ENCODE data around the gene MRPL38.

MRPL38 gene

DNA sequence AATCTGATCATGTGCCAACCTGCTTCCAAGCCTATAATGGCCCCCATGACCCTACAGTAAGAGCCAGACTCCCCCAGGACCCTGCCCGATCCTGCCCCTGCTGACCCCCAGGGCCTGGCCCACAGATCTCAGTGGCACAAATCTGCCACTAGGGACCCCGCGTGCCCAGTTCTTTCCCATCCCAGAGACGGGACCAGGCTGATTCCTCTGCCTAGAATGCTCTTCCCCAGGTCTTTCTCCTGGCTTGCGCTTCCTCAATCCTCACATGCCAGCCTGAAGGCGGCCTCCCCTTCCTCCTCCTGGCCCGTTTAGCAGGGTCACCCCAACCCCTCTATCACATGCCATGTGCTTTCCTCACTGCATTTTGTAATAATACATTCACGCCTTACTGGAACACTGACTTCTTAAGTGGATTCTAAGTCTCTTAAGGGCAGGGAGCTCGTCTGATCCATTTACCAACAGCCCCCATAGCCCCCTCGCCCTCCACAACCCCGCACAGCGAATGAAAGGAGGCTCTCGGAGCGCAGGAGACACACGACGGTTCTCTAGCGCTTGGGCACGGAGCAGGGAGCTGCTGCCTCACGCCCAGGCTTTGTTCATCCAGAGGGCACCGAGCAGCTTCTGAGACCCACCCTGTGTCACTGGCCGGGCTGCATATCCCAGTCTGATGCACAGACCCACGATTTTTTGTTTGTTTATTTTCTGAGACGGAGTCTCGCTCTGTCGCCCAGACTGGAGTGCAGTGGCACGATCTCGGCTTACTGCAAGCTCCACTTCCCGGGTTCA, 9.1 kb downstream of the MRPL38 start:
- peak in 2 of 3 donors; percentile 40 to 45 for DNase-seq

DNA sequence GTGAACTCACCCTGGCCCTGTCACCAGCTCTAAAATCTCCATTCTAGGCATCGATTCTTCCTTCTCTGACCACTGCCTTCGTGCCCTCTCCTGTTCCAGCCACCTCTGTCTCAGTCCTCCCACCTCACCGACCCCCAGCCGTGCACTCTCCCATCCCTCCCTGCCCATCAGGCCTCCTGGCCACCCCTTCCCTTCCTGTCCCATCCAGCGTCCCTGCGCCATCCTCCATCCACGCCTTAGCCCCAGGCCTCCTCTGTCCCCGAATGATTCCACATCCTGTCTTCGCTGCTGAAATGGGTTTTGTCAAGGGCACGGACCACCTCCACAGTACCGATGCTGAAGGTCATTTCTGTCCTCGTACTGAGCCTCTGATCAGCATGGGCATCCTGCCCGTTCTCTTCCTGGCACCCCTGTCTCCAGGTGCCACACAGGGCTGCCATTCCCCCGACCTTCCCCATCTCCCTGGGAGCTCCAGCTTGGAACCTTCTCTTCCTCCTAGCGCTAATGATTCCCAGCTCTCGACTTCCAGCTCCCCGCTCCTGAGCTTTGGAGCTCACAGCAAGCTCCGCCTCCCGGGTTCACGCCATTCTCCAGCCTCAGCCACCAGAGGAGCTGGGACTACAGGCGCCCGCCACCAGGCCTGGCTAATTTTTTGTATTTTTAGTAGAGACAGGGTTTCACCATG, 10.5 kb downstream of the MRPL38 start:
- no peak for DNase-seq

DNA sequence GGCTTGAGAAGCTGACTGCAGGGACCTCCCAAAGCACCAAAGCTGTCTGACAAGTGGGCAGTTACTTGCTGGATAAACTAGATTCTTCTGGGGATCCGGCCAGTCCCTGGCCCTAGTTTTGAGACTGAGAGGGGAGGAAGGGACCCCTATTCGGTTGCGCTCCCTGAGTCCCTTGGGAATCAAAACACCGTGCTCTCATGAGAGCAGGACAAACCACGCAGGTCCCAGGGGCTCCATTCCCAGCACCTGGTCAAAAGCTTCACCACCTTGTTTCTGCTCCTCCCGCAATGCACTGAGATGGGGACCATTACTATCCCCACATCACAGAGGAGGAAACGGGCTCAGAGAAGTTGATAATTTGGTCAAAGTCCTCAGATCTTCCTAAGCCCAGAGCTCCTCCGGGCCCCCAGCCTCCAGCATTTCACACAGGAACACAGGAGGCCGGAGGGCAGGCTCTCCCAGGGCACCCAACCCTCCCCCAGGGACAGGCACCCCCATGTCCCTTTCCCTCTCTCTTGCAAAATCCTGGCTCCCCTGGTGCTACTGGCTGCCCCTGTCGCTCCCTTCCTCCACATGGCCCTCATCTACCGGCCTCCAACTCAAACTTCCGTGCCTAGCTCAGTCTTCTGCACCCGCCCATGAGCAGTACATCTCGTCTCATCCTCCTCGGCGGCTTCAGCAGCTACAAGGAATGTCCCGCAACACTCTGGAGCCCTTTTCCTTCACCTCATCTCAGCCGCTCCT, 11.2 kb downstream of the MRPL38 start:
- no peak for DNase-seq

- DNase-seq = no peak
Measured at GRCh38 chr17:75892556-75893224, 12.0 kb downstream of the MRPL38 start.

GRCh38 chr17:75891605-75892555, 12.8 kb downstream of the MRPL38 start:
- DNase-seq = no peak

DNA sequence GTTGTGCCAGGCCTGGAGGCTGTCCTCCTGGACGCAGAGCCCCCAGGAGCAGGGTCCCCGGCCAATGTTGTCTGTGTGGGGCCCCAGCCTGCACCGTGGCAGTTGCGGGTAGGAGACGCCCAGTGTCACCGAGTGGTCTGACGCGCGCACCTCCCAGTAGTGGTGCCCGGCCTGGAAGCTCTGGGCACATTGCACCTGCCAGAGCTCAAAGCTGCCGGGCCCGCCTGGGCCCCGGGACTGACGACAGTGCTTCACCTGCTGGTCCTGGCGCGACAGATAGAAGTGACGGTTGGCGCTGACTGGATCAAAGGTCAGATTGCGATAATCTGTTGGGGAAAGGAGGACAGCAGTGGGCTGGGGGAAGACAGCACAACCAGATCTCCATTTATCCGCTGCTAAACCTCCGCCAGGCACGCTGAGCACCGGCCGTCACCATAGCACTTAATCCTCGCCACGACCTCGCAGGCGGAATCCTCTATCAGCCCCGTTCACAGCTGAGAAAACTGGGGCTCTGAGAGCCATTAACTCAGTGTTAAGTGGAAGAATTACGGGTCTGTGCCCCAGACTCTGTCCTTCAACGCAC, 13.6 kb downstream of the MRPL38 start:
- DNase-seq = no peak

DNA sequence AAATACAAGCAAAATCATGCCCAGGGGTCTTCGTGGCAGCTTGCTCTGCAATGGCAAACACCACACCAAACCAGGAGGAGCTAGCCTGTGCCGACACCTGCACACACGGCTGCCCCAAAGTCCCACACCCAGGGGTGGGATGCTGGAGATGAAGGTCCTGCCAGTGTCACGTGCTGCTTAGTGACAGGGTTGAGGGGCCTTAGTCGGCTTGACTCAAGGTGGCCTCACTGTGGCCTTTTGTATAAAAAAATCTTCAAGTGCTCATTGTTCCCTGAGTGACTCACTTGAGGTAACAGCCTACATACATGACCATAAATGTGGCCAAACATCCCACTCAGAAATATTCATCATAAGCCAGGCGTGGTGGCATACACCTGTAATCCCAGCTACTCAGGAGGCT, 15.2 kb downstream of the MRPL38 start:
- no peak for DNase-seq

DNA sequence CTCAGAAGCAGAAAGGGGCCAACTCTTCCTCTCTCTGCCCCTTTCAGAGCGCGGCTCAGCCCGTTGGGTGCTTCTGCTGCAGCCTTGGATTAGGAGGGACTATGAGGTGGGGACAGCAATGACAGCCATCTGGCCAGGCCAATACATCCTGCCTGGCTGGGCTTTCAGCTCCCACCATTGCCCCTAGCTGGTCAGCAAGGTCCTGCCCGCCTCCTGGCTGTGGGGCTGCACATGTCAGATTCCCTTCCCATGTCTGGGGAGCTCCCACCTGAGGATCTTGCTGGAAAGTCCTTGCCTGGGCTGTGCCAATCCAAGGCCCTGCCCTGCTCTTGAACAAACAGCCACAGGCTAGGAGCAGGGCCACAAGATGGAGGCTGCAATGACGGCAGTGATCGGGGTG, 16.2 kb downstream of the MRPL38 start:
- no peak for DNase-seq

- peak in 2 of 3 donors; percentile 61 to 62 for DNase-seq
Measured at GRCh38 chr17:75885860-75886259, 18.8 kb downstream of the MRPL38 start.

GRCh38 chr17:75885431-75885830, 19.3 kb downstream of the MRPL38 start:
- peak; percentile 67 to 78 (median 67) for DNase-seq

- no peak for DNase-seq
Measured at GRCh38 chr17:75881678-75882454, 22.8 kb downstream of the MRPL38 start.

DNA sequence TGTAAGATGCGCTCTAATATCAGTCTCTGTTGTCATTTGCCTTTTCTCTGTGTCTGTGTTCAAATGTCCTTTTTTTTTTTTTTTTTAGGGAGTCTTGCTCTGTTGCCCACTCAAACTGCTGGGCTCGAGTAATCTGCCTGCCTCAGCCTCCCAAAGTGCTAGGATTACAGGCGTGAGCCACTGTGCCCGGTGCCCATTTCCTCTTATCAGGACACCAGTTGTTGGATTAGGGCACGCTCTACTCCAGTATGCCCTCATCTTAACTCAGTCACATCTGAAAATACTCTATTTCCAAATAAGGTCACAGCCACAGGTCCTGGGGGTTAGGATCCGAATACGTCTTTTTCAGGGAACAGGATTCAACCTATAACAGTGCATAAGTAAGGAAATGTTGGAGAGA, 24.4 kb downstream of the MRPL38 start:
- DNase-seq = no peak

DNA sequence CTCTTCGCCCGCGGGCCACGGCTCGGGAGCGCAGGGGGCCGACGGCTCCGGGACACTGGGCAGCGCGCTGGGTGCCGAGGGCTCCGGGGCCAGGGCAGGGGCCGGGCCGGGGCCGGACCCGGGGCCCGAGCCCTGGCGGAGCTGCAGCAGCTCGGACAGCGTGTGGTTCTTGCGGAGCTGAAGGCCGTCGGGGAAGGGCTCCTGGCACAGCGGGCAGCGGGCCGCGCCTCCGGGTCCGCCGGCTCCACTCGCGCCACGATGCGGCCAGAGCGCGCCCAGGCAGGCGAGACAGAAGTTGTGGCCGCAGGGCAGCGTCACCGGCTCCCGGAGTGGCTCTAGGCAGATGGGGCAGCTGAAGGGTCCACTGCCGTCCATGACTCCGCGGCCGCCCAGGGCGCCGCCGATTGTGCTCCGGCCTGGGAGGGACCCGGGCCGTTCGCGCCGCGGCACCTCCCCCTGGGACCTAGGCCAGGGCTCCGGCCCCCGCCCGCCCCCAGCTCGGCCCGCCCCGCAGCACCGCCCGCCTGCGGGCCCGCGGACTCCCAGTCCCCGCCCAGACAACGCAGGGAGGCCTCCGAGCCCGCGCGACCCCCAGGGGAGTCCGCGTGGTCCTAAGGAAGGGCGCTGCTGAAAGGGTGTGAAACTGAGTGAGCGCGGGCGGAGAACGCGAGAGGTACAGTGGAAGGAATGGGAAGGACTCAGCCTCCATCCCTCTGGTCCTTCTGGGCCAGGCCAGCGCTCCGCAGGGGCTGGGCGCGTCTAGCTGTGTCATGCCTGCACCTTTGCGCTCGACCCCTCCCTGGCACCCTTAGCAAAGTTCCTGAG, 26.3 kb downstream of the MRPL38 start, which contains the start of gene TRIM47:
Gene TRIM47 (minus strand): TSS at position 408 of the 825 bp plus-strand sequence. CDS start 33 bp downstream, at position 375.
- peak; percentile 71 to 81 (median 73) for DNase-seq

- DNase-seq = peak; percentile 71 to 87 (median 77)
Measured at GRCh38 chr17:75877752-75878173, 26.9 kb downstream of the MRPL38 start.

GRCh38 chr17:75876938-75877751, 27.5 kb downstream of the MRPL38 start:
- peak; percentile 85 to 94 (median 93) for DNase-seq

DNA sequence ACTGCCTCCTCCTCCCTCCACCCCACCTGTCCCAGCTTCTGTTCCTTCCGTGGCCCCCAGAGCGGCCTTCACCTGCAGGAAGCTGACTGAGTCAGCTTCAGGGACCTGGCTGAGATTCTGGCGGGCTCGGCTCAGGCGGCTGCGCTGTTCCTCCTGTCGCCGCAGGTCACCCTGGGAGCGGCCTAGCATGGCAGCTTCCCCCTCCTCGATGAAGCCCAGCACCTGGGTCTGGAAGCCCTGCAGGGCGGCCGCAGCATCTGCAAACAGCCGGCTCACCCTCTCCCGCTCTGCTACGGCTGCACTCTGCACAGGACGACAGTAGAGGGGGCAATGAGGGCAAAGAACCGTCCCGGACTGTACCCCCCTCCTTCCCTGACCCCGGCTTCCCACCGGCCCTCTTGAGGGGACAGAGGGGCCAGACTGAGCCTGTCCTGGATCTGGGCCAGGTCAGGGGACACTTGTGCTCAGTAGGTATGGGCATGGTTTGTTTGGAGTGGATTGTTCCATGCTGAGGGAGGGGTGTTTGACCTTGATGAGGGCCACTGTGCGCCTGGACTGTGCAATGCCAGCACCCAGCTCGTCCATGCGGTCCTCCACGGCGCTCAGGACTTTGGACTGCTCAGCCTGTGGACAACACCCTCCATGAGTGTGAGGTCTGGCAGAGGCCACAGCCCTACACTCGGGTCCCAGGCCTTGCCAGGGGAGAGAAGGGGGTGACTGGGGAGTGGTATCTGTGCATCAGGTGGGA, 28.3 kb downstream of the MRPL38 start:
- DNase-seq = peak in 1 of 3 donors; percentile 35

DNA sequence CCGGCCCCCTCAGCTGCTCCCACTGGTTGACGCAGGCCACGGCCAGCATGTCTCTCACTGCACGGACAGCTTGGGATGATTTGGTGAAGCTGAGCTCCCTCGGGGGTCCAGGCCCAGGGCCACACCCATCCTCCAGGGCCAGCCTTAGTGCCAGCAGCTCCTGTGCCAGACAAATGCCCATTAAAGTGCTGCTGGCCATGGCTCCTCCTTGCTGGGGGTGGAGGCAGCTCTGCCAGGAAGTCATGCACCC, 28.8 kb downstream of the MRPL38 start:
- no peak for DNase-seq

All from suppressor macrophage treated with lipopolysaccharide for 1 hour (primary cell).